OCI-LY1 (cell line): ENCODE data around the gene MAGEA10.

ENCODE experiments used
- H2AFZ ChIP-seq: fragments of 200-600 bp; sonication (generic), shearing (Covaris generic); 2 replicates; pipeline ENCODE4 v1.6.0; 2014; ENCODE audit warnings: antibody characterized with exemption, mild to moderate bottlenecking, low read length
- H3F3A ChIP-seq: fragments of 200-600 bp; sonication (generic), shearing (Covaris generic); 2 replicates; pipeline ENCODE4 v1.6.0; 2014; ENCODE audit warnings: mild to moderate bottlenecking, antibody characterized with exemption, low read length, moderate library complexity; ENCODE audit not compliant: insufficient read depth
- H3K27ac ChIP-seq: fragments of 200-600 bp; sonication (generic); 2 replicates; pipeline ENCODE4 v1.5.1; 2014; ENCODE audit warnings: low read length, mixed run types, mild to moderate bottlenecking, low read depth; ENCODE audit not compliant: poor library complexity, severe bottlenecking
- H3K27me3 ChIP-seq: fragments of 200-600 bp; sonication (generic); 2 replicates; pipeline ENCODE4 v1.6.0; 2014; ENCODE audit warnings: antibody characterized with exemption, mild to moderate bottlenecking, low read length, moderate library complexity; ENCODE audit not compliant: insufficient read depth
- H3K36me3 ChIP-seq: fragments of 200-600 bp; sonication (generic); 2 replicates; pipeline ENCODE4 v1.6.1; 2014; ENCODE audit warnings: mild to moderate bottlenecking, antibody characterized with exemption, low read length, moderate library complexity, mixed read lengths; ENCODE audit not compliant: insufficient read depth
- H3K4me1 ChIP-seq: fragments of 200-600 bp; sonication (generic); 2 replicates; pipeline ENCODE4 v1.5.1; 2014; ENCODE audit warnings: mild to moderate bottlenecking, low read length, moderate library complexity; ENCODE audit not compliant: insufficient read depth, severe bottlenecking
- H3K4me2 ChIP-seq: fragments of 200-600 bp; sonication (generic), shearing (Covaris generic); 2 replicates; pipeline ENCODE4 v1.6.1; 2014; ENCODE audit warnings: low read length
- H3K4me3 ChIP-seq: fragments of 200-600 bp; sonication (generic); 2 replicates; pipeline ENCODE4 v1.5.1; 2014; ENCODE audit warnings: low read length, low read depth, mild to moderate bottlenecking, mixed read lengths; ENCODE audit not compliant: poor library complexity, severe bottlenecking
- H3K79me2 ChIP-seq: fragments of 200-600 bp; shearing (Covaris generic); 2 replicates; pipeline ENCODE4 v1.6.1; 2016; ENCODE audit warnings: mixed run types, low read length, mixed read lengths; ENCODE audit not compliant: insufficient read depth
- H3K9ac ChIP-seq: fragments of 200-600 bp; sonication (generic), shearing (Covaris generic); 2 replicates; pipeline ENCODE4 v1.6.1; 2014; ENCODE audit warnings: mild to moderate bottlenecking, low read length, mixed read lengths
- H3K9me2 ChIP-seq: fragments of 200-600 bp; sonication (generic), shearing (Covaris generic); 2 replicates; pipeline ENCODE4 v1.6.1; 2014; ENCODE audit warnings: low read depth, mild to moderate bottlenecking, low read length, mixed read lengths
- H3K9me3 ChIP-seq: fragments of 200-600 bp; shearing (Covaris generic); 2 replicates; pipeline ENCODE4 v1.6.1; 2014; ENCODE audit warnings: low read length, mixed read lengths
- H4K20me1 ChIP-seq: fragments of 200-600 bp; sonication (generic), shearing (Covaris generic); 2 replicates; pipeline ENCODE4 v1.6.0; 2016; ENCODE audit warnings: mild to moderate bottlenecking, low read length; ENCODE audit not compliant: insufficient read depth
- EZH2 ChIP-seq: fragments of 200-600 bp; sonication (generic), shearing (Covaris generic); IDR thresholded peaks from 2 replicates; pipeline ENCODE4 v1.8.0; 2017; ENCODE audit warnings: borderline replicate concordance, mixed run types, mild to moderate bottlenecking, antibody characterized with exemption, low read length, moderate library complexity, mixed read lengths
- TF ChIP-seq, protein P1 (sequence below): fragments of 200-600 bp; sonication (generic), shearing (Covaris generic); IDR thresholded peaks from 2 replicates; pipeline ENCODE4 v1.5.1; 2017; ENCODE audit warnings: mild to moderate bottlenecking, antibody characterized with exemption, low read length, moderate library complexity, mixed read lengths

The MAGEA10 gene

DNA sequence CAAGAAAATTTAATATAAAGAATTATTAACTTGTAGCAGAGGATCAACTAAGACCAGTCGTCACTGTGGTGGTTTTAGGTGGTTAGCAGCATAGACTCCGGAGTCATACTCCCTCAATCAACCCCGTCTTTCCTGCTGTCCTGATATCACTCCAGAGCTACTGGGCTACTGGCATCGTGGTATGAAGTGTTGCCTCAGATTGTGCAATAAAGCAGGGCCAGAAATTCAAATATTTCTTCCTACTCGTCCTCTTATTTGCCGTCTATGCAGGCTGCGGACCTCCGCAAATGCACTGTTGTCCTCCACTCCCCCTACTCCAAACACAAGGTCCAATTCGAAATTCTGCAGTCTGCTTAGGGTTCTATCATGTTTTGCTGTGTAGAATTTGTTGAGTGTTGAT is 1.2 kb upstream of the MAGEA10 start:
- Histone ChIP-seq H3K4me3 (no peak overlapping the region), H3K27me3 (no peaks in the 10 kb centered on the region), H4K20me1 (no peaks in the 10 kb centered on the region), H3K27ac (no peak overlapping the region), H3K9ac (no peak overlapping the region), H3K36me3 (no peaks in the 10 kb centered on the region), H3F3A (no peaks in the 10 kb centered on the region), H3K9me2 (no peaks in the 10 kb centered on the region), H3K9me3 (no peaks in the 10 kb centered on the region), H3K4me2 (no peak overlapping the region), H3K79me2 (no peaks in the 10 kb centered on the region), H2AFZ (no peak overlapping the region), H3K4me1 (no peaks in the 10 kb centered on the region)
- TF ChIP-seq EZH2 = no peak
- TF ChIP-seq, protein P1, sequence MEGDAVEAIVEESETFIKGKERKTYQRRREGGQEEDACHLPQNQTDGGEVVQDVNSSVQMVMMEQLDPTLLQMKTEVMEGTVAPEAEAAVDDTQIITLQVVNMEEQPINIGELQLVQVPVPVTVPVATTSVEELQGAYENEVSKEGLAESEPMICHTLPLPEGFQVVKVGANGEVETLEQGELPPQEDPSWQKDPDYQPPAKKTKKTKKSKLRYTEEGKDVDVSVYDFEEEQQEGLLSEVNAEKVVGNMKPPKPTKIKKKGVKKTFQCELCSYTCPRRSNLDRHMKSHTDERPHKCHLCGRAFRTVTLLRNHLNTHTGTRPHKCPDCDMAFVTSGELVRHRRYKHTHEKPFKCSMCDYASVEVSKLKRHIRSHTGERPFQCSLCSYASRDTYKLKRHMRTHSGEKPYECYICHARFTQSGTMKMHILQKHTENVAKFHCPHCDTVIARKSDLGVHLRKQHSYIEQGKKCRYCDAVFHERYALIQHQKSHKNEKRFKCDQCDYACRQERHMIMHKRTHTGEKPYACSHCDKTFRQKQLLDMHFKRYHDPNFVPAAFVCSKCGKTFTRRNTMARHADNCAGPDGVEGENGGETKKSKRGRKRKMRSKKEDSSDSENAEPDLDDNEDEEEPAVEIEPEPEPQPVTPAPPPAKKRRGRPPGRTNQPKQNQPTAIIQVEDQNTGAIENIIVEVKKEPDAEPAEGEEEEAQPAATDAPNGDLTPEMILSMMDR = no peak

- Histone ChIP-seq H3F3A (no peaks in the 10 kb centered on the region), H3K27ac (no peak overlapping the region), H3K36me3 (no peaks in the 10 kb centered on the region), H3K9ac (no peak overlapping the region), H4K20me1 (no peaks in the 10 kb centered on the region), H3K4me2 (no peak overlapping the region), H3K9me2 (no peaks in the 10 kb centered on the region), H3K27me3 (no peaks in the 10 kb centered on the region), H3K79me2 (no peaks in the 10 kb centered on the region), H3K9me3 (no peaks in the 10 kb centered on the region), H3K4me3 (no peak overlapping the region), H3K4me1 (no peaks in the 10 kb centered on the region), H2AFZ (no peak overlapping the region)
- TF ChIP-seq, protein P1 = no peak
- no peak for TF ChIP-seq EZH2
Observed at GRCh38 chrX:152137771-152138387, 498 bp downstream of the MAGEA10 start.

DNA sequence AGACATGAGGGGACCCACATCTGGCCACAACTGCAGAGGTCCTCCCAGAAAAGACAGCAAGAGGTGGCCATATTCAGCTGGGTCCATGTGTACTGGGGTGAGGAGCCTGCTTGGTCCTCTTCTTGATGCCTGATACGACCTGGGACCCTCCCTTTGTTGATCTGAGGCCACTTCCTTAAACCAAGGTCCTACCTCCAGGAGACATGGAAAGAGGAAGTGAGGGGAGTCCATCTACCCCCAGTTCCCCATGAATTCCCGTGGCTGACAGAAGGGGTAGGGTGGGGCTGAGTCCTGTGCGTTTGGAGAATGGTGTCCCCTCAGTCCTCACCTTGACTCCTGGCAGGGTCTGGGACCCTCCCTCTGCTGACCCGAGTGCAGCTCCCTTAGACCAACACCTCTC is 2.1 kb downstream of the MAGEA10 start:
- Histone ChIP-seq H3K4me1 (no peaks in the 10 kb centered on the region), H3K4me3 (no peak overlapping the region), H3F3A (no peaks in the 10 kb centered on the region), H4K20me1 (no peaks in the 10 kb centered on the region), H3K4me2 (no peak overlapping the region), H2AFZ (no peak overlapping the region), H3K36me3 (no peaks in the 10 kb centered on the region), H3K9ac (no peak overlapping the region), H3K27ac (no peak overlapping the region), H3K79me2 (no peaks in the 10 kb centered on the region), H3K27me3 (no peaks in the 10 kb centered on the region), H3K9me2 (no peaks in the 10 kb centered on the region), H3K9me3 (no peaks in the 10 kb centered on the region)
- no peak for TF ChIP-seq EZH2
- TF ChIP-seq, protein P1 = no peak
